ENCODE results near the gene CD82. TPM values are rescaled to one million over a fixed set of nuclear protein-coding genes. Genes with fewer than 3 reads are reported as not detected.

CD82 gene
- total RNA-seq, 3 donors from 2014 or later (not counting 1 experiment from before 2014, with no cell fraction given): 11.6 to 42.1 (median 13.0) TPM

- Mint-ChIP-seq H3K27ac (no peak overlapping the region), H3K9me3 (no peaks in the 10 kb centered on the region), H3K4me1 (no peaks in the 10 kb centered on the region), H3K4me3 (no peak overlapping the region), H3K36me3 (no peaks in the 10 kb centered on the region), H3K27me3 (ENCODE audit: low read depth in 2 of 2) (no peaks in the 10 kb centered on the region)
- no peak overlapping the region for H3K27ac ChIP-seq (ENCODE audit: low read length)
- DNase-seq (peak; percentile 23 to 72), ATAC-seq (peak; percentile 36 to 66 (median 46))
- WGBS (ENCODE audit: insufficient coverage): 64% methylated on average over 23 of the region's 24 CpGs
- peaks cover 3% of the 10 kb centered on the region for H3K36me3 ChIP-seq (ENCODE audit: control insufficient read depth, insufficient read depth, low read length)
- H3K9me3 ChIP-seq (ENCODE audit: control insufficient read depth, insufficient read depth, low read length): no peaks in the 10 kb centered on the region
- TF ChIP-seq CTCF (IDR thresholded peaks at IDR 0.05): peak; percentile 37
- H3K4me1 ChIP-seq (ENCODE audit: control insufficient read depth, insufficient read depth, low read length): peaks cover 5% of the 10 kb centered on the region
- no peaks in the 10 kb centered on the region for H3K27me3 ChIP-seq (ENCODE audit: control insufficient read depth, insufficient read depth, low read length)
- no peak overlapping the region for H3K4me3 ChIP-seq (ENCODE audit: low read length)
- intact Hi-C loops (cut with micrococcal nuclease): loop anchor here (2.0 kb wide), 1 partner anchor 290 kb away; no protein-coding TSS in a partner anchor
These were observed 55.7 kb downstream of the CD82 start for GRCh38 chr11:44621140-44621681.

GRCh38 chr11:44621784-44622183, 56.3 kb downstream of the CD82 start:
- H3K36me3 ChIP-seq (ENCODE audit: control insufficient read depth, insufficient read depth, low read length): peaks cover 3% of the 10 kb centered on the region
- Mint-ChIP-seq H3K4me1 (no peaks in the 10 kb centered on the region), H3K27ac (no peak overlapping the region), H3K27me3 (ENCODE audit: low read depth in 2 of 2) (no peaks in the 10 kb centered on the region), H3K36me3 (no peaks in the 10 kb centered on the region), H3K9me3 (no peaks in the 10 kb centered on the region), H3K4me3 (no peak overlapping the region)
- DNase-seq: no peak
- H3K4me1 ChIP-seq (ENCODE audit: control insufficient read depth, insufficient read depth, low read length): peaks cover 3% of the 10 kb centered on the region
- no peak overlapping the region for H3K4me3 ChIP-seq (ENCODE audit: low read length)
- intact Hi-C loops (cut with micrococcal nuclease): loop anchor here (2.0 kb wide), 1 partner anchor 289 kb away; no protein-coding TSS in a partner anchor
- ATAC-seq: no peak
- H3K27me3 ChIP-seq (ENCODE audit: control insufficient read depth, insufficient read depth, low read length): no peaks in the 10 kb centered on the region
- WGBS (ENCODE audit: insufficient coverage): 90% methylated on average over 8 of the region's 8 CpGs
- H3K9me3 ChIP-seq (ENCODE audit: control insufficient read depth, insufficient read depth, low read length): no peaks in the 10 kb centered on the region
- no peak for TF ChIP-seq CTCF (IDR thresholded peaks at IDR 0.05)
- H3K27ac ChIP-seq (ENCODE audit: low read length): no peak overlapping the region

- intact Hi-C loops (cut with micrococcal nuclease): no loop called here
- Mint-ChIP-seq H3K36me3 (no peaks in the 10 kb centered on the region), H3K27me3 (ENCODE audit: low read depth in 2 of 2) (no peaks in the 10 kb centered on the region), H3K9me3 (no peaks in the 10 kb centered on the region), H3K4me1 (no peaks in the 10 kb centered on the region), H3K4me3 (no peak overlapping the region), H3K27ac (no peak overlapping the region)
- peaks cover 3% of the 10 kb centered on the region for H3K36me3 ChIP-seq (ENCODE audit: control insufficient read depth, insufficient read depth, low read length)
- WGBS (ENCODE audit: insufficient coverage): 87% methylated on average over 2 of the region's 4 CpGs
- H3K4me3 ChIP-seq (ENCODE audit: low read length): no peak overlapping the region
- no peak for TF ChIP-seq CTCF (IDR thresholded peaks at IDR 0.05)
- no peaks in the 10 kb centered on the region for H3K27me3 ChIP-seq (ENCODE audit: control insufficient read depth, insufficient read depth, low read length)
- H3K4me1 ChIP-seq (ENCODE audit: control insufficient read depth, insufficient read depth, low read length): no peaks in the 10 kb centered on the region
- H3K27ac ChIP-seq (ENCODE audit: low read length): no peak overlapping the region
- ATAC-seq (no peak), DNase-seq (peak in 1 of 2 donors; percentile 5)
- H3K9me3 ChIP-seq (ENCODE audit: control insufficient read depth, insufficient read depth, low read length): no peaks in the 10 kb centered on the region
These were observed 56.8 kb downstream of the CD82 start for GRCh38 chr11:44622190-44622650.

Measured in natural killer cell (primary cell).